H1 (cell line): ENCODE results near the gene SOCS7. TPM values are rescaled to one million over a fixed set of nuclear protein-coding genes. Genes with fewer than 3 reads are reported as not detected.

Experiments
- CTCF ChIA-PET: fragments of 300-600 bp; sonication (Branson Sonifier 250); formaldehyde crosslinking; loops from one replicate; lab custom pipeline; 2021; ENCODE audit not compliant: partially characterized antibody; lab: Charles Lee
- POLR2A ChIA-PET: fragments of 300-600 bp; sonication (Branson Sonifier 250); formaldehyde crosslinking; loops from one replicate; lab custom pipeline; 2021; ENCODE audit warnings: inconsistent platforms; ENCODE audit not compliant: partially characterized antibody; lab: Charles Lee
- DNase-seq, 2 experiments: peaks; one replicate each; pipeline versions ENCODE4 v3.0.0 to v3.0.0-alpha.2; 2010 to 2022; ENCODE audit warnings: low spot score in 2 of 2, low read depth in 1 of 2, mixed read lengths in 1 of 2
- FAIRE-seq: peaks from 2 replicates; lab custom pipeline; 2011; peaks lifted over from hg19 to GRCh38; lab: Jason Lieb, UNC
- H2AFZ ChIP-seq: 2 replicates; pipeline ENCODE4 v1.8.1; 2012; ENCODE audit warnings: low read length, inconsistent platforms
- H2AK5ac ChIP-seq: 2 replicates; pipeline ENCODE4 v1.6.1; 2013; ENCODE audit warnings: low read depth, low read length
- H2BK120ac ChIP-seq: replicated peaks from 2 replicates; pipeline ENCODE3; 2013; ENCODE audit warnings: low read depth, low read length, inconsistent platforms
- H2BK12ac ChIP-seq: 2 replicates; pipeline ENCODE4 v1.6.1; 2013; ENCODE audit warnings: low read depth, low read length
- H2BK15ac ChIP-seq: 2 replicates; pipeline ENCODE4 v1.6.1; 2013; ENCODE audit warnings: low read length
- H2BK20ac ChIP-seq: 2 replicates; pipeline ENCODE4 v1.6.1; 2013; ENCODE audit warnings: low read length
- H2BK5ac ChIP-seq: 2 replicates; pipeline ENCODE4 v1.6.1; 2013; ENCODE audit warnings: low read depth, low read length
- H3K14ac ChIP-seq: 2 replicates; pipeline ENCODE4 v1.6.1; 2013; ENCODE audit warnings: inconsistent platforms; ENCODE audit not compliant: insufficient read length
- H3K18ac ChIP-seq: 2 replicates; pipeline ENCODE4 v1.6.1; 2013; ENCODE audit warnings: low read length; ENCODE audit errors: extremely low read depth
- H3K23ac ChIP-seq: 2 replicates; pipeline ENCODE4 v1.6.1; 2013; ENCODE audit warnings: inconsistent platforms; ENCODE audit not compliant: insufficient read length
- H3K23me2 ChIP-seq: 2 replicates; pipeline ENCODE4 v1.6.1; 2013; ENCODE audit warnings: low read depth, low read length
- H3K27ac ChIP-seq: 2 replicates; pipeline ENCODE4 v1.6.1; 2011; ENCODE audit warnings: low read depth, low read length, inconsistent platforms
- H3K27me3 ChIP-seq, 4 experiments: replicated peaks in 1 of 4; 1 replicate in 1 of 4; 2 replicates in 3 of 4; pipeline versions ENCODE4 v1.6.1 to v1.8.1; 2011 to 2013; ENCODE audit warnings: low read length in 3 of 4, mild to moderate bottlenecking in 3 of 4, inconsistent platforms in 2 of 4, mixed read lengths in 2 of 4, moderate library complexity in 1 of 4; ENCODE audit not compliant: control insufficient read depth in 3 of 4, insufficient read depth in 3 of 4; ENCODE audit errors: extremely low read depth in 1 of 4
- H3K36me3 ChIP-seq, 4 experiments: 2 replicates each; pipeline versions ENCODE4 v1.6.1 to v1.8.1; 2011 to 2013; ENCODE audit warnings: mild to moderate bottlenecking in 4 of 4, low read length in 3 of 4, moderate library complexity in 2 of 4, control low read depth in 1 of 4, inconsistent platforms in 1 of 4; ENCODE audit not compliant: insufficient read depth in 4 of 4, control insufficient read depth in 2 of 4
- H3K4ac ChIP-seq: replicated peaks from 2 replicates; pipeline ENCODE3; 2013; ENCODE audit warnings: low read length, low read depth, mixed read lengths, inconsistent platforms; ENCODE audit not compliant: insufficient read length
- H3K4me1 ChIP-seq, 4 experiments: replicated peaks in 1 of 4; 1 replicate in 1 of 4; 2 replicates in 3 of 4; pipeline versions ENCODE4 v1.6.1 to v1.8.1; 2011 to 2013; ENCODE audit warnings: low read length in 3 of 4, inconsistent platforms in 2 of 4, mixed read lengths in 1 of 4; ENCODE audit not compliant: insufficient read depth in 4 of 4, control insufficient read depth in 3 of 4
- H3K4me2 ChIP-seq, 2 experiments: 2 replicates each; pipeline versions ENCODE4 v1.6.1 to v1.8.1; 2011 to 2013; ENCODE audit warnings: low read depth in 2 of 2, low read length in 2 of 2, control low read depth in 1 of 2, inconsistent platforms in 1 of 2, mild to moderate bottlenecking in 1 of 2; ENCODE audit not compliant: insufficient read depth in 1 of 2
- H3K4me3 ChIP-seq, 4 experiments: fragments of 200-600, 300-600 bp in 1 of 4; sonication (generic), shearing (Covaris generic), sonication (Bioruptor Twin) in 1 of 4; 2 replicates each; pipeline versions ENCODE4 v1.5.1 to v1.8.1; 2011 to 2016; ENCODE audit warnings: low read length in 4 of 4, low read depth in 3 of 4, control low read depth in 2 of 4, inconsistent platforms in 2 of 4, mild to moderate bottlenecking in 2 of 4, mixed read lengths in 1 of 4, moderate library complexity in 1 of 4; ENCODE audit not compliant: insufficient read depth in 2 of 4; ENCODE audit errors: extremely low read depth in 1 of 4
- H3K56ac ChIP-seq: replicated peaks from 2 replicates; pipeline ENCODE3; 2013; ENCODE audit warnings: low read depth, mild to moderate bottlenecking, mixed read lengths, low read length, inconsistent platforms; ENCODE audit not compliant: insufficient read length
- H3K79me1 ChIP-seq: 2 replicates; pipeline ENCODE4 v1.6.1; 2013; ENCODE audit warnings: low read depth, low read length, control low read depth
- H3K79me2 ChIP-seq, 2 experiments: 2 replicates each; pipeline versions ENCODE4 v1.6.1 to v1.8.1; 2012 to 2013; ENCODE audit warnings: low read length in 2 of 2, mild to moderate bottlenecking in 2 of 2, inconsistent platforms in 1 of 2; ENCODE audit not compliant: insufficient read depth in 2 of 2, control insufficient read depth in 1 of 2
- H3K9ac ChIP-seq, 4 experiments: replicated peaks in 1 of 4; 1 replicate in 1 of 4; 2 replicates in 3 of 4; pipeline versions ENCODE4 v1.6.1 to v1.8.1; 2011 to 2013; ENCODE audit warnings: low read depth in 3 of 4, low read length in 3 of 4, control low read depth in 2 of 4, mild to moderate bottlenecking in 2 of 4, moderate library complexity in 2 of 4, inconsistent platforms in 1 of 4; ENCODE audit errors: extremely low read depth in 1 of 4
- H3K9me3 ChIP-seq, 2 experiments: 2 replicates each; pipeline versions ENCODE4 v1.6.1 to v1.8.1; 2012 to 2013; ENCODE audit warnings: mild to moderate bottlenecking in 2 of 2, moderate library complexity in 2 of 2, control low read depth in 1 of 2, inconsistent platforms in 1 of 2, low read depth in 1 of 2, low read length in 1 of 2, mixed read lengths in 1 of 2; ENCODE audit not compliant: insufficient read depth in 2 of 2
- H4K20me1 ChIP-seq, 2 experiments: replicated peaks in 1 of 2; 2 replicates each; pipeline versions ENCODE3 to v1.8.1; 2011 to 2013; ENCODE audit warnings: inconsistent platforms in 2 of 2, low read length in 2 of 2, mild to moderate bottlenecking in 1 of 2; ENCODE audit not compliant: insufficient read depth in 2 of 2, control insufficient read depth in 1 of 2
- H4K5ac ChIP-seq: 2 replicates; pipeline ENCODE4 v1.6.1; 2013; ENCODE audit warnings: low read length, low read depth, mixed read lengths, inconsistent platforms; ENCODE audit not compliant: insufficient read length
- H4K8ac ChIP-seq: 2 replicates; pipeline ENCODE4 v1.8.0; 2013; ENCODE audit warnings: mild to moderate bottlenecking, moderate library complexity, low read length, inconsistent platforms; ENCODE audit not compliant: insufficient read depth; ENCODE audit errors: extremely low read depth
- H4K91ac ChIP-seq: replicated peaks from 2 replicates; pipeline ENCODE3; 2013; ENCODE audit warnings: low read length, mixed read lengths, inconsistent platforms; ENCODE audit not compliant: insufficient read length
- PHF8 ChIP-seq: fragments of 200-600 bp; sonication (generic); conservative IDR thresholded peaks from 2 replicates; pipeline ENCODE4 v1.7.1; 2012; ENCODE audit warnings: low read depth, mild to moderate bottlenecking, inconsistent platforms, low read length, moderate library complexity
- YY1 ChIP-seq: IDR thresholded peaks from 2 replicates; pipeline ENCODE4 v1.6.1; 2011; ENCODE audit warnings: low read depth, mild to moderate bottlenecking, low read length
- WGBS, 2 experiments: shearing (Covaris generic) in 1 of 2; methylation state at CpG; one replicate each; pipeline versions ENCODE4 v1.1.6 to v1.1.7; 2013 to 2015; ENCODE audit warnings: low lambda C conversion rate in 2 of 2, mixed read lengths in 2 of 2, inconsistent platforms in 1 of 2, low coverage in 1 of 2, missing lambda C conversion rate in 1 of 2; ENCODE audit not compliant: insufficient replicate concordance in 2 of 2, insufficient coverage in 1 of 2, insufficient read length in 1 of 2; ENCODE audit errors: extremely low coverage in 1 of 2, missing lambda C conversion rate in 1 of 2; 5-methylcytosine and 5-hydroxymethylcytosine counted together
- polyA plus RNA-seq, 7 experiments: library from polyadenylated mRNA; depleted of rRNA in 3 of 7; stranded (reverse) in 5 of 7; unstranded in 2 of 7; fragments of >200 nt in 5 of 7; fragments of 200-250 nt in 2 of 7; gene quantifications; 1 replicate in 5 of 7; 2 replicates in 1 of 7; 4 replicates in 1 of 7; pipeline versions ENCODE4 v1.2.1 to v1.2.3, GENCODE V29; 2011 to 2013; ENCODE audit warnings: missing spikeins in 2 of 7, mixed read lengths in 2 of 7
- total RNA-seq: library from RNA; stranded (reverse); fragmentation: NEBNext Ultra II Directional; extraction: Animal tissue kit (Norgen Biotek cat#: 25700); gene quantifications from 2 replicates; pipeline ENCODE4 v1.2.1, GENCODE V29; 2021

SOCS7 gene
- total and polyA plus RNA-seq, 2 of the 8 experiments (the other 6 are each of a cell fraction or from before 2014, with no cell fraction given) = 13.5 to 26.9 TPM

GRCh38 chr17:38325221-38325851 is 26.3 kb upstream of the SOCS7 start:
- H3K27ac ChIP-seq = no peak overlapping the region
- no peaks in the 10 kb centered on the region for H3K79me2 ChIP-seq
- no peaks in the 10 kb centered on the region for H3K27me3 ChIP-seq
- H3K56ac ChIP-seq = no peak overlapping the region
- no peak overlapping the region for H4K5ac ChIP-seq
- H2BK120ac ChIP-seq = no peak overlapping the region
- H3K79me1 ChIP-seq = no peaks in the 10 kb centered on the region; the same call in 1 of the 2 replicates
- H3K36me3 ChIP-seq = peaks cover 2 to 22% (median 12%) of the 10 kb centered on the region in 4 experiments; a peak in 6 of 8 replicates
- FAIRE-seq = no peak
- H3K4me3 ChIP-seq = peak overlapping the region in 1 of 4 experiments; percentile 9; a peak in 1 of 8 replicates
- peaks cover 0 to 10% (median 7%) of the 10 kb centered on the region in 4 experiments; a peak in 4 of 7 replicates for H3K4me1 ChIP-seq
- H2AK5ac ChIP-seq = no peak overlapping the region
- H2AFZ ChIP-seq = no peak overlapping the region
- no peak overlapping the region for H2BK20ac ChIP-seq
- no peak overlapping the region for H2BK15ac ChIP-seq
- peak overlapping the region; percentile 34 for H3K18ac ChIP-seq
- H4K91ac ChIP-seq = no peak overlapping the region
- H3K4ac ChIP-seq = no peak overlapping the region
- 74% methylated on average over 4 of the region's 5 CpGs; no CpG with 5 or more reads in 1 of the 2 experiments for WGBS, 2 experiments
- no peak overlapping the region for H2BK5ac ChIP-seq
- no peaks in the 10 kb centered on the region for H3K9me3 ChIP-seq
- TF ChIP-seq PHF8 (0 out of 2 replicates have a peak, but pooled peaks have one; percentile 26), YY1 (no peak)
- ChIA-PET CTCF (interaction anchor here (0.5 to 14.8 kb wide), 13 partner anchors 8 to 1842 kb away, joined by 3 to 190 read pairs (median 4); no protein-coding TSS in a partner anchor), POLR2A (interaction anchor here (0.7 to 4.9 kb wide), 13 partner anchors 8 to 394 kb away, joined by 3 to 28 read pairs (median 5); partner anchors contain the start of genes GPR179, MRPL45 and SOCS7)
- H3K23me2 ChIP-seq = no peaks in the 10 kb centered on the region
- peaks cover 0 to 3% of the 10 kb centered on the region in 2 experiments for H4K20me1 ChIP-seq
- no peak overlapping the region for H3K14ac ChIP-seq
- H3K4me2 ChIP-seq = peak overlapping the region; percentile 24 to 39; a peak in 2 of 4 replicates
- DNase-seq = no peak
- 0 out of 7 replicates have a peak overlapping the region, but pooled peaks of 1 of the 4 experiments have one; percentile 16 for H3K9ac ChIP-seq
- H3K23ac ChIP-seq = no peak overlapping the region
- H2BK12ac ChIP-seq = no peak overlapping the region; the same call in 1 of the 2 replicates
- H4K8ac ChIP-seq = no peak overlapping the region
